Keratinocyte (primary cell): ENCODE data around the gene SECTM1. TPM values are rescaled to one million over a fixed set of nuclear protein-coding genes. Genes with fewer than 3 reads are reported as not detected.

Source experiments
- DNase-seq: peaks from one replicate; pipeline ENCODE4 v3.0.0-alpha.2; 2011; ENCODE audit warnings: low read depth, missing footprints, low spot score
- FAIRE-seq: peaks from 2 replicates; lab custom pipeline; 2011; peaks lifted over from hg19 to GRCh38; lab: Jason Lieb, UNC
- H2AFZ ChIP-seq: 2 replicates; pipeline ENCODE4 v1.6.0; 2012; ENCODE audit warnings: low read length, control low read depth, inconsistent platforms; ENCODE audit not compliant: control insufficient read depth
- H3K27ac ChIP-seq: 2 replicates; pipeline ENCODE4 v1.5.1; 2011; ENCODE audit warnings: low read length; ENCODE audit not compliant: control insufficient read depth, insufficient read depth
- H3K27me3 ChIP-seq: 3 replicates; pipeline ENCODE4 v1.6.0; 2011; ENCODE audit warnings: low read length; ENCODE audit not compliant: control insufficient read depth, insufficient read depth; ENCODE audit errors: extremely low read depth
- H3K36me3 ChIP-seq, 2 experiments: 2 replicates in 1 of 2; 3 replicates in 1 of 2; pipeline ENCODE4 v1.5.1; 2011; ENCODE audit warnings: low read length in 2 of 2, mild to moderate bottlenecking in 1 of 2; ENCODE audit not compliant: control insufficient read depth in 2 of 2, insufficient read depth in 2 of 2; ENCODE audit errors: extremely low read depth in 1 of 2
- H3K4me1 ChIP-seq: 3 replicates; pipeline ENCODE4 v1.5.1; 2011; ENCODE audit warnings: low read length; ENCODE audit not compliant: control insufficient read depth, insufficient read depth; ENCODE audit errors: extremely low read depth
- H3K4me2 ChIP-seq: 3 replicates; pipeline ENCODE4 v1.6.0; 2011; ENCODE audit warnings: low read depth, low read length; ENCODE audit not compliant: control insufficient read depth, insufficient read depth; ENCODE audit errors: extremely low read depth
- H3K4me3 ChIP-seq, 3 experiments: fragments of 200-600 bp in 1 of 3; sonication (generic) in 1 of 3; 2 replicates in 2 of 3; 3 replicates in 1 of 3; pipeline ENCODE4 v1.5.1; 2011 to 2016; ENCODE audit warnings: low read length in 3 of 3, mild to moderate bottlenecking in 3 of 3, control low read depth in 2 of 3, inconsistent platforms in 1 of 3, low read depth in 1 of 3, mixed read lengths in 1 of 3, mixed run types in 1 of 3, moderate library complexity in 1 of 3; ENCODE audit not compliant: control insufficient read depth in 2 of 3, insufficient read depth in 2 of 3; ENCODE audit errors: extremely low read depth in 1 of 3
- H3K79me2 ChIP-seq: 2 replicates; pipeline ENCODE4 v1.6.0; 2012; ENCODE audit warnings: low read length; ENCODE audit not compliant: control insufficient read depth, insufficient read depth
- H3K9ac ChIP-seq: 3 replicates; pipeline ENCODE4 v1.6.0; 2011; ENCODE audit warnings: low read length; ENCODE audit not compliant: control insufficient read depth, insufficient read depth; ENCODE audit errors: extremely low read depth
- H3K9me1 ChIP-seq: 3 replicates; pipeline ENCODE4 v1.6.0; 2011; ENCODE audit warnings: low read length; ENCODE audit not compliant: control insufficient read depth, insufficient read depth; ENCODE audit errors: extremely low read depth
- H3K9me3 ChIP-seq: 2 replicates; pipeline ENCODE4 v1.5.1; 2012; ENCODE audit warnings: low read depth, low read length; ENCODE audit not compliant: control insufficient read depth
- H4K20me1 ChIP-seq: 3 replicates; pipeline ENCODE4 v1.6.0; 2011; ENCODE audit warnings: low read length; ENCODE audit not compliant: control insufficient read depth, insufficient read depth; ENCODE audit errors: extremely low read depth
- CTCF ChIP-seq, 3 experiments: IDR thresholded peaks in 1 of 3; conservative IDR thresholded peaks in 1 of 3; optimal IDR thresholded peaks in 1 of 3; 2 replicates in 2 of 3; 3 replicates in 1 of 3; pipeline versions ENCODE3 to v1.5.1; 2011; ENCODE audit warnings: low read length in 3 of 3, mild to moderate bottlenecking in 3 of 3, moderate library complexity in 2 of 3, control low read depth in 1 of 3, inconsistent platforms in 1 of 3; ENCODE audit not compliant: insufficient read depth in 2 of 3; ENCODE audit errors: extremely low read depth in 1 of 3
- EZH2 ChIP-seq: IDR thresholded peaks from one replicate; pipeline ENCODE4 v1.6.1; 2012; ENCODE audit warnings: inconsistent platforms, mild to moderate bottlenecking, low read length, moderate library complexity
- dilution Hi-C: fragments of 300-500 bp; cut with MboI; formaldehyde crosslinking; loops from one replicate; pipeline ENCODE4 v1.7.0; 2020; ENCODE audit warnings: low sequenced_read_pairs; ENCODE audit not compliant: extremely low pct_ligation_motif_present
- polyA plus RNA-seq, 5 experiments: library from polyadenylated mRNA; depleted of rRNA in 3 of 5; stranded (reverse) in 3 of 5; stranded (forward) in 1 of 5; unstranded in 1 of 5; fragments of >200 nt; gene quantifications; 1 replicate in 1 of 5; 2 replicates in 3 of 5; 3 replicates in 1 of 5; pipeline versions ENCODE4 v1.2.1 to v1.2.3, GENCODE V29; 2011 to 2012; ENCODE audit warnings: missing spikeins in 2 of 5, low read depth in 1 of 5, low replicate concordance in 1 of 5

SECTM1 gene
- polyA plus RNA-seq, 1 donor (not counting 4 experiments of a cell fraction or from before 2014, with no cell fraction given) = 2.0 TPM

- no peak overlapping the region for H3K9ac ChIP-seq
- H3K36me3 ChIP-seq = no peaks in the 10 kb centered on the region
- H3K4me3 ChIP-seq = no peak overlapping the region
- no peaks in the 10 kb centered on the region for H3K27me3 ChIP-seq
- peaks cover 25% of the 10 kb centered on the region for H3K4me1 ChIP-seq
- DNase-seq (no peak), FAIRE-seq (no peak)
- H3K4me2 ChIP-seq = no peak overlapping the region
- TF ChIP-seq CTCF (optimal IDR thresholded peaks at IDR 0.05 in 1 of 3, IDR thresholded peaks at IDR 0.05 in 1 of 3, conservative IDR thresholded peaks at IDR 0.05 in 1 of 3; ENCODE audit: extremely low read depth in 1 of 3, insufficient read depth in 2 of 3, low read length in 3 of 3) (no peak), EZH2 (no peak)
- H3K9me3 ChIP-seq = no peaks in the 10 kb centered on the region
- H3K27ac ChIP-seq = no peak overlapping the region
- H4K20me1 ChIP-seq = no peaks in the 10 kb centered on the region
- H3K9me1 ChIP-seq = no peaks in the 10 kb centered on the region
- H2AFZ ChIP-seq = no peak overlapping the region
- H3K79me2 ChIP-seq = peaks cover 4% of the 10 kb centered on the region
- dilution Hi-C loops = no loop called here
Observed at GRCh38 chr17:82277851-82278250, 55.7 kb downstream of the SECTM1 start.

- no peak overlapping the region for H3K27ac ChIP-seq
- no peak for TF ChIP-seq EZH2
- no peak for TF ChIP-seq CTCF (optimal IDR thresholded peaks at IDR 0.05 in 1 of 3, IDR thresholded peaks at IDR 0.05 in 1 of 3, conservative IDR thresholded peaks at IDR 0.05 in 1 of 3; ENCODE audit: extremely low read depth in 1 of 3, insufficient read depth in 2 of 3, low read length in 3 of 3)
- H3K9me3 ChIP-seq = no peaks in the 10 kb centered on the region
- no peak for FAIRE-seq
- no peak overlapping the region for H3K9ac ChIP-seq
- H3K4me2 ChIP-seq = no peak overlapping the region
- H3K36me3 ChIP-seq = peaks cover 0 to 1% of the 10 kb centered on the region in 2 experiments
- no peak for DNase-seq
- no peaks in the 10 kb centered on the region for H3K27me3 ChIP-seq
- dilution Hi-C loops = no loop called here
- H4K20me1 ChIP-seq = peaks cover under 1% of the 10 kb centered on the region
- peaks cover 12% of the 10 kb centered on the region for H3K79me2 ChIP-seq
- H3K9me1 ChIP-seq = no peaks in the 10 kb centered on the region
- H2AFZ ChIP-seq = no peak overlapping the region
- H3K4me1 ChIP-seq = peaks cover 18% of the 10 kb centered on the region
- H3K4me3 ChIP-seq = no peak overlapping the region
Observed at GRCh38 chr17:82276938-82277337, 56.6 kb downstream of the SECTM1 start.
